Central memory CD8-positive, alpha-beta T cell (primary cell): Measurements from ENCODE around the gene SREBF2.
"Not testable (repeated sequence)": the region's sequence is repeated elsewhere in the genome, so short reads cannot be mapped to it uniquely, and the experiment has no call there.

Source experiments
- ATAC-seq: fragments of 150-1000 bp; cut with Tn5 transposase; replicated peaks from 2 replicates; pipeline ENCODE4 v1.10.0; 2022; ENCODE audit warnings: mild to moderate bottlenecking, moderate FRiP score, moderate number of reproducible peaks; ENCODE audit not compliant: poor library complexity, severe bottlenecking; ENCODE audit errors: extremely low read depth
- DNase-seq, 2 donors: peaks; one replicate each; pipeline ENCODE4 v3.0.0; 2021; ENCODE audit warnings: low spot score in 2 of 2
- H3K27ac Mint-ChIP-seq: one replicate; pipeline ENCODE4 v1.8.0; 2022; ENCODE audit warnings: low read depth, mild to moderate bottlenecking, moderate library complexity, mixed read lengths
- H3K27me3 Mint-ChIP-seq: one replicate; pipeline ENCODE4 v1.8.0; 2022; ENCODE audit warnings: mixed read lengths
- H3K36me3 Mint-ChIP-seq: one replicate; pipeline ENCODE4 v1.8.0; 2022; ENCODE audit warnings: mild to moderate bottlenecking, moderate library complexity, mixed read lengths; ENCODE audit not compliant: insufficient read depth
- H3K4me1 Mint-ChIP-seq: one replicate; pipeline ENCODE4 v1.8.0; 2022; ENCODE audit warnings: mixed read lengths
- H3K4me3 Mint-ChIP-seq: one replicate; pipeline ENCODE4 v1.8.0; 2022; ENCODE audit warnings: mild to moderate bottlenecking, moderate library complexity, mixed read lengths
- H3K9me3 Mint-ChIP-seq: one replicate; pipeline ENCODE4 v1.8.0; 2022; ENCODE audit warnings: mixed read lengths

Gene SREBF2

DNA sequence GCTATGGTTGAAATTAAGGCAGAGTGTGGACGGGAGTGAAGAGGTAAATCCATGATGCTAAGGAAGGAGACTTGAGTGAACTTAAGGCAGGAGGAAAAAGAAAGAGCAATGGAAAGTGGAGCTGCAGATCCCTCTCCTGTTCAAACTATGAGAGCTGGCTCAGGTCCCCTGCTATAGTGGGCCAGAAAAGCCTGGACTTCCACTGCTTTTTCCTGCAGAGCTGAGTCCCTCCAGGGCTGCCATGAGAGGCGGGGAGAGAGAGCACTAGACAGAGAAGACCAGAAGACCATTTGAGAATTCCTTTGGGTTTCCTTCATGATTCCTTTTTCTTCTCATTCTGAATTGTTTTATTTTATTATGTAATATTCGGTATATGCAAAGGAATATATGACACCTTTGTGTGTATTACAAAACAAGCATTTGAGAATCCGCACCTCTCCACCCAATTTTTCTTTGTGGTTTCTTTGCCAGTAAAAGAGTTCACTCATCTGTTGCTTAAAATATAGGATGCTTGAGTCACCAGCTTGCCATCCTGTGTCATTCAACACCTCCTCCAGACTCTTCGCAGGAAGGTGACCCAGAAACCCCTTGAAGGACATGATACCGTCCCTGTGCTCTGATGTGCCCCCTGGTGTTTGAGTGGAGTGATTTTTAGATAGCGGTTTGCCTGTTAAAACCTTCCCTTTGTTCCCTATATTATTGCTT is 24.4 kb downstream of the SREBF2 start:
- peaks cover 35% of the 10 kb centered on the region for H3K4me1 Mint-ChIP-seq
- peaks cover 9% of the 10 kb centered on the region for H3K36me3 Mint-ChIP-seq
- peak; percentile 74 for ATAC-seq
- no peaks in the 10 kb centered on the region for H3K27me3 Mint-ChIP-seq
- H3K4me3 Mint-ChIP-seq: no peak overlapping the region
- H3K27ac Mint-ChIP-seq: peak overlapping the region; percentile 63
- DNase-seq: peak; percentile 46 to 62
- H3K9me3 Mint-ChIP-seq: no peaks in the 10 kb centered on the region

DNA sequence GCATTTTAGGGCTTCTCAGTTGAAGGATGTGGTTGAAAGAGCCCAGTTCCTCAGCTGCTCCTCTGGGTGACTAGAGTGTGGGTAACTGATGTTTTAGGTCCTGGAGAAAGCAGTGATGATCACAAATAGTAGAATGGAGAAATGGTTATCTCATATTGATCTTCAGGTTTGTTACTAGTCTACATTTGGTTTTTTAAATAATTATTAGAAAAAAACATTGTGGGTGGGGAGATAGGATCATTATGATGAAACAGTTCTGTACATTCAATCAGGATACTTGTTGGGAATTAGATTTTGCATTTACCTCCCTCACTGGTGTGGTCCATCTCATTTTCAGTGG is 24.9 kb downstream of the SREBF2 start:
- peak overlapping the region; percentile 63 for H3K27ac Mint-ChIP-seq

DNA sequence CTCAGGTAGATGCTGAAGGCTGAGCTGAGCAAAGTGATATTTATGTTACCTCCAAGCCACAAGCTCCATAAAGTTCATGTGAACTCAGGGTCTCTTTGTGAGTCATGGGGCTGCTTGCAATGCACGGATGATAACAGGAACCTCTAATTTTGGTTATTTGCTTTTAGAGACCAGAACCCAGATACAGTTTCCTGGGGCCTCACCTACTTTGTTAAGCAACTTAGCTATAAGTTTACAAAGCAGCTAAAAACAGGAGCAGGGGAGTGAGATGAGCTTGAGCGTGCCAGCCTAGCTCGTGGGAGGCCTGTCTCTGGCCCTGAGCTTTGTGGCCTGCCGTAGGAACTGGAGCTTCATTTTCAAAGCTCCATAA is 29.2 kb downstream of the SREBF2 start:
- Mint-ChIP-seq H3K4me3 (peak overlapping the region; percentile 11), H3K36me3 (peaks cover 11% of the 10 kb centered on the region), H3K4me1 (peaks cover 28% of the 10 kb centered on the region), H3K27me3 (no peaks in the 10 kb centered on the region), H3K27ac (peak overlapping the region; percentile 72), H3K9me3 (no peaks in the 10 kb centered on the region)
- no peak for DNase-seq
- peak; percentile 31 for ATAC-seq

More for the DNA sequence above, 24.9 kb downstream of the SREBF2 start:
- Mint-ChIP-seq H3K27me3 (no peaks in the 10 kb centered on the region), H3K4me3 (no peak overlapping the region), H3K36me3 (peaks cover 9% of the 10 kb centered on the region), H3K4me1 (peaks cover 32% of the 10 kb centered on the region), H3K9me3 (no peaks in the 10 kb centered on the region)
- DNase-seq: no peak
- ATAC-seq: no peak

DNA sequence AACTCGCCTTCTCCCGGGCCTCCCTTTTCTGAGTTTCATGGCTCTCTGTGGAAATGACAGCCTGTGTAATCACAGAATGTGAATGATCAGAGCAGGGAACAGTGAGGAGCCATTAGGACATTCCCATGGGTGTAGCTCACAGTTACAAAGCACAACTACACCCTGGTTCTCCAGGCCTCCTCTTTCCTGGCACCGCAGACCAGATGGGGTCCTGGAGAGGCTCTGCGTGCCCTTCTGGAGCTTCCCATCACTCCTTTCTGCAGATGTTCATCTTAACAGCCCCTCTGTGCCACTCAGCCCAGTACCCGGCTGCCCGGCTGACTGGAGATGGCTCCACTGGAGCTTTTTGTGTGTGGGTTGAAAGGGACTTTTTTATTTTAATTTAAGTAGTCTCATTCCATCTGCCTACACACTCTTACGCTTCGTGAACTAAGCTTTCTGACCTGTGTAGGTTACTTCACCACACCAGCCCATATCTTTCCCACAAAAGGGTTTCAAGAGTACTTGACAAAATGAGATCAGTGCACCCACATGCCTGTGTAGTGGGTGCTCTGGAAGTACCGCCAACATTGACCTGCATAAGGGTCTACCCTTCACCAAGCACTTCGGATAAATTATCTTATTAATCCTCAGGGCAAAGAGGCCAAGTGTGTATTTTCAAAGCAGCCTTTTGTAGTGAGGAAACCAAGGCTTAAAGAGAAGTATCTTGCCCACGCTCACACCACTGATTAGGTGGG is 29.8 kb downstream of the SREBF2 start:
- no peak for DNase-seq
- Mint-ChIP-seq H3K36me3 (peaks cover 10% of the 10 kb centered on the region), H3K27me3 (no peaks in the 10 kb centered on the region), H3K9me3 (no peaks in the 10 kb centered on the region), H3K27ac (peak overlapping the region; percentile 72), H3K4me1 (peaks cover 22% of the 10 kb centered on the region), H3K4me3 (peak overlapping the region; percentile 11)
- peak; percentile 33 for ATAC-seq

DNA sequence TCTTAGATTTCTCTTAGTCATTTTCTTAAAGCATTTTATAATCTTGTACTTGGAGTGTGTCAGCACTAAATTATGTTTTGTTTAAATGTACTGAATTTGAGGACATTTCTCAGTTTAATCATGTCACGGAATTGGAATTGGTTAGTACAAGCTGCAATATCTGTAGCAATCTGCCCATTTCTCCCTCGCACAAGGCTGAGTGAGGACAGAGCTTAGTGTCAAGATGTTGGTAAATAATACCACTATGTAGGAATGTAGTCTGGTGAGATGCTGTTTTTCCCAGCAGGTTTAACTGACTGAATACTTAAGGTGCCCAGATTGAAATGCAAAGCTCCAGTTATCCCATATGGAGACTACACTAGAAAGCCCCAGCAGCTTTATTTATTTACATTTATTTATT is 30.6 kb downstream of the SREBF2 start:
- Mint-ChIP-seq H3K36me3 (peaks cover 12% of the 10 kb centered on the region), H3K4me1 (peaks cover 15% of the 10 kb centered on the region), H3K9me3 (no peaks in the 10 kb centered on the region), H3K4me3 (no peak overlapping the region), H3K27ac (peak overlapping the region; percentile 72), H3K27me3 (no peaks in the 10 kb centered on the region)
- ATAC-seq: no peak
- no peak for DNase-seq

DNA sequence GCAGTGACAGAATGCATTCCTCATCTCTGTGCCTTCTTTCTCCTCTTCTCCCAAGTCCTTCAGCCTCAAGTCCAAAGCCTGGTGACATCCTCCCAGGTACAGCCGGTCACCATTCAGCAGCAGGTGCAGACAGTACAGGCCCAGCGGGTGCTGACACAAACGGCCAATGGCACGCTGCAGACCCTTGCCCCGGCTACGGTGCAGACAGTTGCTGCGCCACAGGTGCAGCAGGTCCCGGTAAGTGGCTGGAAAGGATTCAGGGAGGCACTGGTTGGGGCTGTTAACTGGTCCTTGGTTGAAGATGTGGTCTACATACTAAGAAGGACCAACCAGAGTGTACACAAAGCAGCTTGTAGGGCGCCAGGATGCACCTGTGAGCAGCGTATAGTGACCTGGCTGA is 35.7 kb downstream of the SREBF2 start:
- ATAC-seq (no peak), DNase-seq (no peak)
- H3K9me3 Mint-ChIP-seq: no peaks in the 10 kb centered on the region
- H3K27ac Mint-ChIP-seq: no peak overlapping the region
- H3K4me1 Mint-ChIP-seq: peaks cover 11% of the 10 kb centered on the region
- H3K27me3 Mint-ChIP-seq: no peaks in the 10 kb centered on the region
- peaks cover 42% of the 10 kb centered on the region for H3K36me3 Mint-ChIP-seq
- no peak overlapping the region for H3K4me3 Mint-ChIP-seq

DNA sequence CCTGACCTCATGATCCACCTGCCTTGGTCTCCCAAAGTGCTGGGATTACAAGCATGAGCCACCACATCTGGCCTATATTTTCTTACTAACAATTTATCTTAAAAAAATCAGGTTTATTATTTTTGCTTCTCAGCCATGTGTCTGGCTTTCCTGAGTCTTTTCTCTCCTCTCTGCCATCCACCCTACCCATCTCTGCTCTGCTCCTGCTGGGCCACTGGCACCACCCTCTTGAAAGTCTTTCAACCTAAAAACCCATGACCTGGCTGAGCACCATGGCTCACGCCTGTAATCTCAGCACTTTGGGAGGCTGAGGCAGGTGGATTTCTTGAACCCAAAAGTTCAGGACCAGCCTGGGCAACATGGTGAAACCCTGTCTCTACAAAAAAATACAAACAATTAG is 37.2 kb downstream of the SREBF2 start:
- H3K9me3 Mint-ChIP-seq, H3K27me3 Mint-ChIP-seq, H3K4me1 Mint-ChIP-seq, DNase-seq, ATAC-seq, H3K27ac Mint-ChIP-seq, H3K4me3 Mint-ChIP-seq: not testable (repeated sequence)
- peaks cover 45% of the 10 kb centered on the region for H3K36me3 Mint-ChIP-seq

DNA sequence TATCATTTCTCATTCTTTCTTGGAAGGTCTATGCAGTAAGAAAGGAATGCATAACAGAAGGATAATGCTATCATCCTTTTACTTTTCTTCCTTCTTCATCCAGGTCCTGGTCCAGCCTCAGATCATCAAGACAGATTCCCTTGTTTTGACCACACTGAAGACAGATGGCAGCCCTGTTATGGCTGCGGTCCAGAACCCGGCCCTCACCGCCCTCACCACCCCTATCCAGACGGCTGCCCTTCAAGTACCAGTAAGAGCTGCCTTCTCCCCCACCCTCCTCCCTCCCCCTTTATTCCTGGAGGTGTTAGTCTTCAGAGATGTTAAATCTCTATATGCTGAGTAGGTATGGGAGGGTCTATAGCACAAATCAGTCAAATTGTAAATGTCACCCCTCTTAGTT is 37.9 kb downstream of the SREBF2 start:
- Mint-ChIP-seq H3K27ac (no peak overlapping the region), H3K9me3 (no peaks in the 10 kb centered on the region), H3K36me3 (peaks cover 48% of the 10 kb centered on the region), H3K4me3 (no peak overlapping the region), H3K4me1 (peaks cover 6% of the 10 kb centered on the region), H3K27me3 (no peaks in the 10 kb centered on the region)
- ATAC-seq (no peak), DNase-seq (no peak)

DNA sequence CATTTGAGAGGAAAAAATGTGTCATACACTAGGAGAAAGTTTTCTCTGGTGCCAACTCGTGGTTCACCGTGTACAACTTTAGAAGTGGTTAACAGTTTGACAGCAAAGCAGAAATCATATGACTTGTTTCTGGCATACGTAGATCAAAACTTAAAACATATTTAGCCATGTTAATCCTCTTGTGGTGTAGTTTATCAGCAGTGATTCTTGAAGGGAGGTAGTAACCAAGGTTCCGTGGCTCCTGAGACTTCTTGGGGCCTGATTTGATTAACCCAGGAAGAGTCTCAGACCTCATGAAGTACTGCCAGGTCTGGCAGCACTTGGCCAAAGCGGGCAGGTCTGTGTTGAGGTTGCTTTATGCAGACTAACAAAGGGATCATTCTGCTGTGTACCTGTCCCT is 40.5 kb downstream of the SREBF2 start:
- Mint-ChIP-seq H3K27me3 (no peaks in the 10 kb centered on the region), H3K4me1 (peaks cover 6% of the 10 kb centered on the region), H3K36me3 (peaks cover 44% of the 10 kb centered on the region), H3K4me3 (no peak overlapping the region), H3K27ac (peak overlapping the region; percentile 46), H3K9me3 (no peaks in the 10 kb centered on the region)
- ATAC-seq: peak; percentile 87
- DNase-seq: peak in 1 of 2 donors; percentile 17

DNA sequence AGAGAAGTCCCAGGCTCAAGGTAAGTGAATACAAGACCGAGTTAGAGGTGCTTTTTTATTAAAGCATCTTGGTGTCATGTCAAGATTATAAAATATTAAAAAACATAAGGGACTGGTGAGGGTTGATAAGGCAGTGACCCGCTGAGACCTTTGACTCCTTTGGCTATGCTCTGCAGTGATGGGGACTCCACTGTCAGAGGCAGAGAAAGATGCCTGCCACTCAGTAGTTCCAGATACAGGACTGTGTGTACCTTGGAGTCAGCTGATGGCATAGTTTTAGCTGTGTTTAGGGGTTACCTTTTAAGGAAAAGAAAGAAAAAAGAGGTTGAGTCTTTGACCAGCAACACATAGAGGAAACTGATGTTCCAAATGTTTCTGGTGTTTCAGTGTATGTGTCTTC is 41.2 kb downstream of the SREBF2 start:
- Mint-ChIP-seq H3K27ac (no peak overlapping the region), H3K27me3 (no peaks in the 10 kb centered on the region), H3K9me3 (no peaks in the 10 kb centered on the region), H3K4me1 (peaks cover 6% of the 10 kb centered on the region), H3K4me3 (no peak overlapping the region), H3K36me3 (peaks cover 43% of the 10 kb centered on the region)
- DNase-seq: no peak
- ATAC-seq: no peak

DNA sequence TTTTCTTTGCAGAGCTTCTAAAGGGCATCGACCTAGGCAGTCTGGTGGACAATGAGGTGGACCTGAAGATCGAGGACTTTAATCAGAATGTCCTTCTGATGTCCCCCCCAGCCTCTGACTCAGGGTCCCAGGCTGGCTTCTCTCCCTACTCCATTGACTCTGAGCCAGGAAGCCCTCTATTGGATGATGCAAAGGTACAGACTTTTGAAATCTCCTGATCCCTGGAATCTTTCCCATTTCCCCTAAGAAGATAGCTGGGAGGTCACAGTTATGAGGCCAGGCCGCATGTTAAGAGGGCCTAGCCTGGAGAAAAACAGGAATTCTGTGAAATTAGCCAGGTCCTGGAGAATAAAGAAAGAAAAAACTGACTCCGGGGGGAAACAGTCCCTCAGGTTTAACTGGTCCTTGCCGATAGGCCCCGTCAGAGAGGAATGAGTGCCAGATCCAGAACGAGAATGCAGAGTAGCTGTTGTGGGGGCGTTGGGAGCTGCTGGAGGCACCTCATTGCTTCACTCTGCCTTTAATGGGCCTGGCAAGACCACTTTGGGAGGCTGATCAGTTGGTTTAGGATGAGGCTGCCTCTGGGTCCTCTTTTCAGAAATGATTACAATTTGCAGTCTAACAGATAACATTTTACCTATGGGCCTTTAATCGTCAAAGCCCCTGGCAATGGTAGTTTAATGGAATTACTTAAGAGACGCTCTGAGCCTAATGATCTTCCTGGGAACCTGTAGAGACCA is 42.8 kb downstream of the SREBF2 start:
- no peak for ATAC-seq
- Mint-ChIP-seq H3K4me3 (no peak overlapping the region), H3K27me3 (no peaks in the 10 kb centered on the region), H3K27ac (no peak overlapping the region), H3K9me3 (no peaks in the 10 kb centered on the region), H3K36me3 (peaks cover 35% of the 10 kb centered on the region), H3K4me1 (peaks cover 6% of the 10 kb centered on the region)
- DNase-seq: no peak

DNA sequence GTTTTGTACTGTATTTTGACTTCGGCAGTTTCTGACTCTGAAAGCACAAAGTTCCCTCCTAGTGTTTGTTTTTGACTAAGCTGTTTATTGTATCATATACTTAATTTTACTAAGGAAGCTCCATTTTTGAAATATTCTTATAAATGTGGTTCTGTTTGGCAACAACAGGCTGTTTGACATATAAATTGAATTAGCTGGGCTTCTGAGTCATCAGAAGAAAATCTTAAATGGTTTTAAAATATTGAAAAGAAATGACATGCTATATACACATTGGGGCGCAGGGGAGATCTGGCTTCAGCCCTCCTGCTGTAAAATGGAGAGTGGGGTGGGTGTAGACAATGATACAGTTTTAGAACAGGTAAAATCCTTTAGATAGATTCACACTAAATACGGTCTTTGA is 43.4 kb downstream of the SREBF2 start:
- Mint-ChIP-seq H3K4me3 (no peak overlapping the region), H3K36me3 (peaks cover 33% of the 10 kb centered on the region), H3K27ac (no peak overlapping the region), H3K27me3 (no peaks in the 10 kb centered on the region), H3K4me1 (peaks cover 6% of the 10 kb centered on the region), H3K9me3 (no peaks in the 10 kb centered on the region)
- DNase-seq (no peak), ATAC-seq (no peak)

DNA sequence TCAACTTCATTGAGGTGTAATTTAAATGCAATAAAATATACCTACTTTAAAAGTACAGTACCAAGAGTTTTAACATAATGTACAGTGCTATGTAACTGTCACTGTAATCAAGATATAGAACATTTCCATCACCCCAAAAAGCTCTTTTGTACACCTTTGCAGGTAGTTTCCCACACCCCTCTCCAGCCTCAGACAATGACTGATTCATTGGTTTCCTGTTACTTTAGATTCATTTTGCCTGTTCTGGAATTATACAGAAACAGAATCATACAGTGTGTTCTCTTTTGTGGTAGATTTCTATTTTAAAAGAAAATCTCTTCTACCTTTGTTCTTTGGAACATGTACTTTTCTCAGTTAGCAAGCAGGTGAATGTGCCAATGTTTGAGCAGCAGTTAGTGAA is 43.8 kb downstream of the SREBF2 start:
- peaks cover 30% of the 10 kb centered on the region for H3K36me3 Mint-ChIP-seq
- no peak overlapping the region for H3K4me3 Mint-ChIP-seq
- no peaks in the 10 kb centered on the region for H3K27me3 Mint-ChIP-seq
- no peaks in the 10 kb centered on the region for H3K9me3 Mint-ChIP-seq
- DNase-seq (no peak), ATAC-seq (no peak)
- no peak overlapping the region for H3K27ac Mint-ChIP-seq
- H3K4me1 Mint-ChIP-seq: peaks cover 6% of the 10 kb centered on the region
